ENCODE data around the gene GZF1.

The GZF1 gene

DNA sequence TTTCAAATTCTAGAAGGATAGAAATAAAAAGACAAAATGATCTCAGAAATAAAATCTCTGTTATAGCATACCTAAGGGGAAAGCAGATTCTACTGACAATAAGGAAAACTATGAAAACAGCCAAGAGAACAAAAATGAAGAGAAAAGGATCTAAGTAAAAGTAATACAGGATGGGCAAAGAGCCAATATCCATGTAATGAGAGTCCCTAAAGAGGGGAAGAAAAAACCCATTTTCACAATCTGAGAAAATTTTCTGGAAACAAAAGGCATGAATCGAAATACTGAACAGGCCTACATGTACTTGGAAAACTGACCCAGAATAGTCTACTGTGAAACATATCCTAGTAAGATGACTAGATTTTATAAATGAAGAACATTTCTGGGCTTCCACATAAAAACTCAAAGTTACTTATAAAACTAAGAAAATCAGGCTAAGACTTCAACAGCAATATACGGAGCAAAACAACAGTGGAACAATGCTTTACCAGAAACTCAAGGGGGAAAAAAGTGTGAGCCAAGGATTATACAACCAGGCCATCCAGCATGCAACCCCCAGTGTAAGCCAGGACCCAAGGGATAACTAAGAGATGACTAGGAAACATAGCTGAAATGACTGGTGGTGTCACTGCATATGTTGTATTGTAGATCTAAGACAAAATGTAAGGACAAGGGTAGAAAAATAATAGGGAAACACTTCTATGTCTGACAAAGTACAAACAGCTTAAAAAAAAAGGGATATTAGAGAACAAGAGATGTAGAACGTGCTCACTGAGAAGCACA lies 49.1 kb downstream of the GZF1 start:
- no peak for DNase-seq

DNA sequence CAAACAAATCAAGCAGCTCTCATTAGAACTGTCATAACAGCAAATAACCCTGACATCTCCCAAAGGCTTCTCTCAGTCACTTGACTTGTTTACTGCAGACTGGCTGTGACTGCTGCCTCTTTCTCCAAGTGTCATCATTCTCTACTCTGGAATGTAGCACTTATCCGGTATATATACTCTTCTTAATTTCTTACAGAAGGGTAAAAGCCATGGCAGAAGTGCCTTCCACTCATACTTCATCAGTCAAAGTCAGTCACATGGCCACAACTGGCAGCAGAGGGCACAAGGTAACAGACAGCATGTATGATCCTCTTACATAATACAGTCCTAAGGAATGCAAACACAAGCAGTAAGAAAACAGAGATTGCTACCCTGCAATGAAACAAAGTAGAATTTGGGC lies 50.0 kb downstream of the GZF1 start:
- DNase-seq = no peak

DNA sequence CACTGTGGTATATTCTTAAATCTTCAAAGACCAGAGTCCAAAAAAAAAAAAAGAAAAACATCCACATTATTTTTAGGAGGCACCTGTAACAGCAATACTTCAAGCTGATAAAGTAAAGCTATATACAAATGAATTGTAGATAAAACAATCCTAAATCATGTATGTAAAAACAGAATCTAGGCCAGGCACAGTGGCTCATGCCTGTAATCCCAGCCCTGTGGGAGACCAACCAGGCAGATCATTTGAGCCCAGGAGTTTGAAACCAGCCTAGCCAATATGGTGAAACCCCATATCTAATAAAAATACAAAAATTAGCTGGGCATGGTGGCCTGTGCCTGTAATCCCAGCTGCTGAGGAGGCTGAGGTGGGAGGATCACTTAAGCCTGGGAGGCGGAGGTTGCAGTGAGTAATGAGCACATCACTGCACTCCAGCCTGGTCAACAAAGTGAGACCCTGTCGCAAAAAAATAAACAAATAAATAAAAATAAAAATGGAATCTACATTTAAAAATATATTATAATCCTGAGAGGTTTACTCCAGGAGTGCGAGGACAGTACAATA lies 52.0 kb downstream of the GZF1 start:
- no peak for DNase-seq

DNA sequence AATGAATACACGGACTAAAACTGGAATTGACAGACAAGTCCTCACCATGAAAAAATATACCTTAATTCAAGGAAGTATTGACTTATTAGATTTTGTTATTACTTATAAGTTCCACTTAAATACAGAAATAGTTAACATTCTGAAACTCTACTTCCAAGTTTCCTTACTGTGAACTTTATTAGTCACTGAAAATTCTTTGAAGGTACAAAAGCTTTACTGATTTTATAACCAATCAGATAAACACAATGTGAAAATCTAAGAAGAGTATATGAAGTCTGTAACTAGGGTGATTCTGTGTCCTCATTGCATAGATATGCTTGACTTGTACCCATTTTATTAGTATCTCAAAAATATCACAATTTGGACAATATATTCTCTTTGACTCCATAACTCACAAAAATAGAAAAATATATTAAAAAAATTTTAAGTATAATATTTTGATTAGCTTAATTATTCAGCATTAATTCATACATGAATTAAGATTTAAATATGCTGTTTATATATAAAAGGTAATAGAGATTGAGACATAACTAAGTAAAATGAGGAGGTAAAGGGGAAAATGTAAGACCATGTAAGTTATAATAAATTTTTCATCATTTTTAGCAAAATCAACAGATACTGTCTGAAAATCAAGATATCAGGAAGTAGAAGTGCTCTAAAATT lies 52.7 kb downstream of the GZF1 start:
- DNase-seq = no peak

DNA sequence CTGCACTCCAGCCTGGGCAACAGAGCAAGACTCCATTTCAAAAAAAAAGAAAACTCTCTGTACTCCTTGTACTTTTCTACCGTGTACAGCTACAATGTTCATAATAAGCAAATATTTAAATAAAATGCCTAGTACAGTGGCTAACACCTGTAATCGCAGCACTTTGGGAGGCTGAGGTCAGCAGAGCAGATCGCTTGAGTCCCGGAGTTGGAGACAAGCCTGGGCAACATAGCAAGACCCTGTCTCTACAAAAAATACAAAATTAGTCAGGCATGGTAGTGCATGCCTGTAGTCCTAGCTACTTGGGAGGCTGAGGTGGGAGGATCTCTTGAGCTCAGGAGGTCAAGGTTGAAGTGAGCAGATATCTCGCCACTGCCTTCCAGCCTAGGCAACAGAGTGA lies 53.6 kb downstream of the GZF1 start:
- DNase-seq = no peak

DNA sequence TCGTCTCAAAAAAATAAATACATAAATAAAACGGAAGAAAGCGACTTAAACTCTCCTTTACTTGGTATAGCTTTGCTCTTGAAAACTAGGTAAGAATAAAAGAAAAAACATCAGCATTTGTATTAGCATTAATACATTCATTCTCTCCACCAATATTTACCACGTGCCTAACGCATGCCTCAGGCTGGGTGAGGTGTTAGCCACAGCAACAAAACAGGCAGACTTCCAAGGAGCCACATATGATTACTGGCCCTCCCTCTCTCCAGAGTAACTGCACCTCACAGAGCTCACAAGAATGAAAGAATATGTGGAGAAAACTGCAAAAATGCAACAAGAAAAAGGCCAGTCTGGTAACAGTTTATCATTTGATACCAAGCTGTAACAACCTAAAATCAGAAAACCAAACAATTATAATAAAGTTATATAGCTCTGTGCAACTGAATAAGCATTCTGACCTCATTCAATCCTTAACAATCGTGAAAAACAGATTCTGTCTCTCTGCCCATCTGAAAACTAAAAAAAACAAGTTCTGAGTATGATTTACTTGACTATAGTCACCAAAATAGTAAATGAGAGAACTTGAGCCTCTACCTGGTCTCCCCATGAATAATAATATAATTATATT lies 54.1 kb downstream of the GZF1 start:
- DNase-seq = no peak

DNA sequence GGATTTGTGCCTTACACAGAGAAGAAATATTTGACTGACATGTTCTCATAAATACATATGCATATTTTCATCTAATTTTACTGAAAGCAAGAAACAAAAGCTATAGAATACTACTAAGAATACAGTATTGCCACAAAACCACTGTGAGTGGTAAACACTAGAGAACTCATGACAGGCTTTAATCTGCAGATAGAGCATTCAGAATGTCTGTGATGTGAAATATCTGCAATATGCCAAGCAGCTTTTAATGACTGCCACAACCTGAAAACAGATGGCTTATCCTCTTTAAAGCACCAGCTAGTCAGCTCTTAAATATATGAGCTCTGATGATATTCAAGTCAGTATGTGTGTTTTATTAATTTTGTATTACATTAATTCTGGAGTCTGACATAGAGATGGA lies 55.9 kb downstream of the GZF1 start:
- DNase-seq = no peak

DNA sequence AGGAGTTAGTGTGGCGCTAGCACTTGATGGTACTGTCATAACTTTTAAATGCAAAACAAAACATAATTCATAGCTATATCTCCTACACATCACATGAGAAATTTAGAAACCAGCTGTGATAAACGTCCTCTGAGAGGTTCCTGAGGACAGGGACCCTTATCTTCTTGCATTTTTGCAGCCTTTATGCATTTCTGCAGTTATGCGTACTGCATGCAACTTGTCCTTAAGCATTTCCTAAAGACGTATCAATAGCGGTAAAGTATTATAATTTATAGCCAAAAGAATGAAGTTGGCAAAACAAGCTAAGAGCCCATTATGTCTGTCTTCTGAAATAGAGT lies 57.6 kb downstream of the GZF1 start:
- no peak for DNase-seq

DNA sequence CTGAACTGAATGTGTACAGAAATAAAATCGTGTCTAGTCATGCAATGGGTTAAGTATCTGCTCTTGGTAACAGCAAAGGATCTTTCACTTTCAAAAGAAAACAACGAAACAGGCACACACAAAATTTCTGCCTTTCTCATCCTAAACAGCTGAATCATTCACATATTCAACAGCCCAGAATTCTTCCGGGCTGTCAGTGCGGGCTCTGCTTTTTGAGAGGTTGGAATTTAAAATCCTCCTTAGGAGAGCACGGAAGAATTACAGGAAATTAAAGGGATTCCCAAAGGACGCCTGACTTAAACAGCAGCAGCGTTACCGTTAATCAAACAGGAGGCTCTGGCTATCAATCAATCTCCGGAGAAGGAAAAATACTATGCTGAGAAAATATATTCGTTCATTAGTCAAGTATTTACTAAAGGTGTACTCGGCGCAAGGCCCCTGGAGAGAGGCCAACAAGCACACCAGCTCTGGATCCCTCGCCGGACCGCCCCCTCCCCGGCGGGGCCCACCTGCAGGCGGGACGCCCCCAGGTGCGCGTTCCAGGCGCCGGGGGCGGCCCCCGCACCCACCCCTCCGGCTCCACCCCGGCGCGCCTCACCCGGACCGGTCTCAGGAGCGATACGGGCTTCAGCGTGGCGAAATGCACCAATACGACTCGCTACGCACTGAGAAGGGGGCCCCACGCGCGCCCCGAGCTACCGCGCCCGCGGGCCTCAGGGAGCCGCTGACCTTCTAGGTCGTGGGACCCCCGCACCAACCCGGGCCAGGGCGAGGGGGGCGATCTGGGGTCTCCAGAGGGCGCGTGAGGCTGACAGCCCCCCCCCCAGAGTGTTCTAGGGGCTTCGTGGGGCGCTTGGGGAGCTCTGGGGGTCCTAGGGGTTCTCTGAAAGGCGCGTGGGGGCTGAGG lies 58.3 kb downstream of the GZF1 start:
- peak; percentile 64 for DNase-seq

DNA sequence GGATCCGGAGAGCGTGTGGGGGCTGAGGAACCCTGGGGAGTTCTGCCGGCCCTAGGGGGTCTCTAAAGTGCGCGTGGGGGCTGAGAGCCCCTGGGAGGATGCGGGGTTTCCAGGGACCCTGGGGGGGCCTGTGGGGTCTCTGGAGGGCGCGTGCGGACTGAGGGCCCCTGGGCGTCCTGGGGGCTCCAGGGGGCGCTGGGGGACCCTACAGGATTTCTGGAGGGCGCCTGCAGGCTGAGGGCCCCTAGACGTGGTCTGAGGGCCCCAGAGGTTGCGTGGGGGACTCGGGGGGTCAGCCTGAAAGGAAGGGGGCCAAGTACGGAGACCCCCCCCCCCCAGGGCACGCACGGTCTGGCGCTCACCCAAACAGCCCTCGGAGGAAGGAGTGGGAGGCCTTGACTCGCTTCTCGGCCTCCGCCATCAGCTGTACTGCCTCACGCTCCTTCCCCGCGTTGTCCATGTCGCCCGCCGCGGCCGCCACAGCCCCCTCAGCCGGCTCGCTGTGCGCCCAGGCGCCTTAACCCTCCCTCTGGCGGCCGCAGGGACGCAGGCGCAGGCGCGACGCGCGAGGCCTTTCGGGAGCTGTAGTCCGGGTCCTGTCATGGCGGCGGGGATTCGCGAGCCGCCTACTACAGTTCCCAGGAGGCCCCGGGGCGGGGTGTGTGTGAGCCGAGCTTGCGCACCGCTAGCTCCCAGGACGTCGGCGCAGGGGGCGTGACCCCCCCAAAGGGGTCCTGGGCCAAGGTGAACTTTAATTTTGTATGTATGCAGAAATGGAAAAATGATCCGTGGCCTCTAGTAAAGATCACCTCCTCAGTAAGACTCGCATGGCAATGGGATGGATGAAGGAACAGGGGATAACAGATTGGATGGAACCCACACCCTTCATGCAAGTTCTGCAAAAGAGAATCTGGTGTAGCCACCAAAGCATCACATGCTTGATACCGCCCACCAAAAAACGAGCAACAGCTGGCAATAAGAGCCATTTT lies 59.3 kb downstream of the GZF1 start, which contains the start of gene NAPB:
Gene NAPB, minus strand, starts transcription at position 546 of the 989 bp plus-strand sequence. Its CDS starts 86 bp downstream, at position 460.
- DNase-seq = peak; percentile 95

Measured in activated naive CD4-positive, alpha-beta T cell treated with anti-CD3 and anti-CD28 coated beads, Interleukin-2, amount 50 U/mL, for 16 hours (primary cell).